Ishikawa (cell line): ENCODE results near the gene POU4F3.
A peak's percentile ranks its signal among the peaks of the same experiment; 100 is the strongest.

Experiments used
- CEBPB ChIP-seq: IDR thresholded peaks from 2 replicates; pipeline ENCODE4 v1.6.1; 2012
- CREB1 ChIP-seq: IDR thresholded peaks from 2 replicates; pipeline ENCODE4 v1.6.1; 2012; ENCODE audit warnings: low read depth
- EGR1 ChIP-seq: IDR thresholded peaks from 2 replicates; pipeline ENCODE4 v1.6.1; 2012
- EP300 ChIP-seq: IDR thresholded peaks from 2 replicates; pipeline ENCODE4 v1.6.1; 2012; ENCODE audit warnings: borderline replicate concordance
- FOXM1 ChIP-seq: IDR thresholded peaks from 2 replicates; pipeline ENCODE4 v1.6.1; 2012; ENCODE audit warnings: low read depth, borderline replicate concordance
- NFIC ChIP-seq: IDR thresholded peaks from 2 replicates; pipeline ENCODE4 v1.6.1; 2012
- RAD21 ChIP-seq: IDR thresholded peaks from 2 replicates; pipeline ENCODE4 v1.6.1; 2012; ENCODE audit warnings: low read depth
- REST ChIP-seq: IDR thresholded peaks from 2 replicates; pipeline ENCODE4 v1.6.1; 2012; ENCODE audit warnings: low read depth, mild to moderate bottlenecking
- TAF1 ChIP-seq: IDR thresholded peaks from 2 replicates; pipeline ENCODE4 v1.6.1; 2012; ENCODE audit warnings: low read depth, mild to moderate bottlenecking
- TCF12 ChIP-seq: IDR thresholded peaks from 2 replicates; pipeline ENCODE4 v1.6.1; 2012; ENCODE audit warnings: low read depth
- TEAD4 ChIP-seq: IDR thresholded peaks from 2 replicates; pipeline ENCODE4 v1.6.1; 2012
- ZBTB7A ChIP-seq: IDR thresholded peaks from 2 replicates; pipeline ENCODE4 v1.6.1; 2012; ENCODE audit warnings: low read depth
- TF ChIP-seq, protein P1 (sequence below): IDR thresholded peaks from 2 replicates; pipeline ENCODE4 v1.6.1; 2012
- TF ChIP-seq, protein P2 (sequence below): IDR thresholded peaks from 2 replicates; pipeline ENCODE4 v1.6.1; 2012

The POU4F3 gene

GRCh38 chr5:146388386-146388785, 49.7 kb downstream of the POU4F3 start:
- TF ChIP-seq TAF1, result no peak
- no peak for TF ChIP-seq ZBTB7A
- no peak for TF ChIP-seq FOXM1
- no peak for TF ChIP-seq RAD21
- TF ChIP-seq, protein P1, sequence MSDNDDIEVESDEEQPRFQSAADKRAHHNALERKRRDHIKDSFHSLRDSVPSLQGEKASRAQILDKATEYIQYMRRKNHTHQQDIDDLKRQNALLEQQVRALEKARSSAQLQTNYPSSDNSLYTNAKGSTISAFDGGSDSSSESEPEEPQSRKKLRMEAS, result no peak
- TF ChIP-seq CEBPB, result no peak
- TF ChIP-seq TEAD4, result no peak
- no peak for TF ChIP-seq EGR1
- TF ChIP-seq CREB1, result no peak
- no peak for TF ChIP-seq TCF12
- no peak for TF ChIP-seq REST
- TF ChIP-seq, protein P2, sequence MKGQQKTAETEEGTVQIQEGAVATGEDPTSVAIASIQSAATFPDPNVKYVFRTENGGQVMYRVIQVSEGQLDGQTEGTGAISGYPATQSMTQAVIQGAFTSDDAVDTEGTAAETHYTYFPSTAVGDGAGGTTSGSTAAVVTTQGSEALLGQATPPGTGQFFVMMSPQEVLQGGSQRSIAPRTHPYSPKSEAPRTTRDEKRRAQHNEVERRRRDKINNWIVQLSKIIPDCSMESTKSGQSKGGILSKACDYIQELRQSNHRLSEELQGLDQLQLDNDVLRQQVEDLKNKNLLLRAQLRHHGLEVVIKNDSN, result no peak
- no peak for TF ChIP-seq NFIC
- TF ChIP-seq EP300, result no peak

DNA sequence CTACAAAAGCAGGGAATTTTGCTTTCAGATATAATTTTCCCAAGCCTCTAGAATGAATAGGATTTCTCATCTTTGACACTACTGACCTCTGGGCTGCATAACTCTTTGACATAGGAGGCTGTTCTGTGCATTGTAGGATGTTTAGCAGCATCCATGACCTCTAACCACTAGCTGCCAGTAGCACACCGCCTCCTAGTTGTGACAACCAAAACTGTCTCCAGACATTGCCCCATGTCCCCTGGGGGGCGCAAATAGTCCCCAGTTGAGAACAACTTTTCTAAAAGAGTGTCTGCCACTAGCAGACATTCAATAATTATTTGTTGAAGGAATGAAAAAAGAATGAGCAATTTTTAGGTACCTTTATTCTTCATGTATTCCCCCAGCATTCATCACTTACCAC, 51.8 kb downstream of the POU4F3 start:
- TF ChIP-seq RAD21 (peak; percentile 36), ZBTB7A (no peak)
